ENCODE results near the gene AKT1.

The AKT1 gene

GRCh38 chr14:104799244-104800014 is 3.9 kb upstream of the AKT1 start:
- Mint-ChIP-seq H3K27ac (peak overlapping the region; percentile 60), H3K4me1 (peaks cover 27 to 56% of the 10 kb centered on the region in 2 donors), H3K27me3 (no peaks in the 10 kb centered on the region), H3K4me3 (peak overlapping the region; percentile 52 to 66), H3K36me3 (peaks cover 0 to 2% of the 10 kb centered on the region in 2 donors), H3K9me3 (no peaks in the 10 kb centered on the region)
- ATAC-seq (replicated peaks) (no peak), DNase-seq (no peak)

- Mint-ChIP-seq H3K27ac (no peak overlapping the region), H3K36me3 (peaks cover 0 to 2% of the 10 kb centered on the region in 2 donors), H3K4me1 (peaks cover 24 to 56% of the 10 kb centered on the region in 2 donors), H3K4me3 (peak overlapping the region in 1 of 2 donors; percentile 18), H3K27me3 (no peaks in the 10 kb centered on the region), H3K9me3 (no peaks in the 10 kb centered on the region)
- DNase-seq (no peak), ATAC-seq (replicated peaks) (no peak)
These were observed 3.0 kb upstream of the AKT1 start for GRCh38 chr14:104798300-104799243.

- ATAC-seq (replicated peaks): peak; percentile 4 to 8
- H3K4me1 Mint-ChIP-seq: peaks cover 31 to 64% of the 10 kb centered on the region in 2 donors
These were observed 1.8 kb upstream of the AKT1 start for GRCh38 chr14:104797115-104798044.

GRCh38 chr14:104796687-104797081 is 1.1 kb upstream of the AKT1 start:
- H3K4me3 Mint-ChIP-seq: peak overlapping the region; percentile 72 to 76
- DNase-seq (no peak), ATAC-seq (replicated peaks) (no peak)
- peak overlapping the region; percentile 86 for H3K27ac Mint-ChIP-seq
- peaks cover under 1 to 6% of the 10 kb centered on the region in 2 donors for H3K36me3 Mint-ChIP-seq
- no peaks in the 10 kb centered on the region for H3K27me3 Mint-ChIP-seq
- peaks cover 31 to 61% of the 10 kb centered on the region in 2 donors for H3K4me1 Mint-ChIP-seq
- H3K9me3 Mint-ChIP-seq: no peaks in the 10 kb centered on the region

More at GRCh38 chr14:104797115-104798044, 1.8 kb upstream of the AKT1 start:
- DNase-seq: no peak
- no peaks in the 10 kb centered on the region for H3K9me3 Mint-ChIP-seq
- H3K4me3 Mint-ChIP-seq: peak overlapping the region in 1 of 2 donors; percentile 72
- no peaks in the 10 kb centered on the region for H3K27me3 Mint-ChIP-seq
- no peak overlapping the region for H3K27ac Mint-ChIP-seq
- H3K36me3 Mint-ChIP-seq: peaks cover 0 to 6% of the 10 kb centered on the region in 2 donors

DNA sequence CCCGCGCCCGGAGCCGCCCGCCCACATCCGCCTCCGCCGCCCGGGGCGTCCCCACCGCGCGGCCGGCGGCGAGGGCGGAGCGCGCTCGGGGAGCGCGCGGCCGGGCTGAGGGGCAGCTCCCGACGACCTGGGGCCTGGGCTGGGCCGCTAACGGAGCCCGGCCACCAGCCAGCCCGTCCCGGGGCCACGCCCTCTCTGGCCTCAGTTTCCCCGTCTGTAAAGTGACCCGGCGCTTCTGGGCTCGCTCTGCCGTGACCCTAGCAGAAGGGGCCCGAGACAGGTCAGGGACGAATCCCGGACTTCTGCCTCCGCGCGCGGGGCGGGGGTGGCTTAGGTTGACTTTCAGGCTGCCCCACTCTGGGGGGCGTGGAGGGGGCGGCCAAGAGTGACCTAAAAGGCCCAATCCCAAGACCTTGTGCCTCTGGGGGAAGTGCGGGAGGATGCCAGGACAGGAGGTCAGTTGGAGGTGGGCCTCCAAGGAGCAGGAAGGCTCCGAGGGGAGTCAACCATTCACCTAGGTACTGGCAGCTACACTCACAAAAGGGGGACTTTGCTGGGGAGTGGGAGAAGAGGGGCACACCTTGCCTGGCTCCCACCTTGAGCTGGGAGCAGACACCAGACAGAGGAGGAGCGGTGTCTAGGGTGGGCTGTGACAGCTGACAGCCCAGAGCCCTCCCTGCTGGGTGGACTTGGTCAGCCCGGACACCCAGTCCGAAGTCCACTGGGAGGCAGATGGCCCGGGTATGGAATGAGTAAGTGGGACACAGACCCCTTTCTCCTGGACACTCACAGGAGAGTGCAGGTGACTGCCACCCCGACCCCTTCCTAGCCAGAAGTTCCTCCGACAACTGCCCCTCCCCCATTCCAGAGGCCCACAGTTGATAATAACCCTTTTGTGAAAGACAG is 486 bp upstream of the AKT1 start:
- peak overlapping the region; percentile 86 for H3K27ac Mint-ChIP-seq
- peak overlapping the region; percentile 72 to 76 for H3K4me3 Mint-ChIP-seq
- H3K27me3 Mint-ChIP-seq: no peaks in the 10 kb centered on the region
- ATAC-seq (replicated peaks) (peak in 1 of 2 donors; percentile 55), DNase-seq (no peak)
- H3K36me3 Mint-ChIP-seq: peaks cover 7 to 9% of the 10 kb centered on the region in 2 donors
- no peaks in the 10 kb centered on the region for H3K9me3 Mint-ChIP-seq
- peaks cover 32 to 60% of the 10 kb centered on the region in 2 donors for H3K4me1 Mint-ChIP-seq

DNA sequence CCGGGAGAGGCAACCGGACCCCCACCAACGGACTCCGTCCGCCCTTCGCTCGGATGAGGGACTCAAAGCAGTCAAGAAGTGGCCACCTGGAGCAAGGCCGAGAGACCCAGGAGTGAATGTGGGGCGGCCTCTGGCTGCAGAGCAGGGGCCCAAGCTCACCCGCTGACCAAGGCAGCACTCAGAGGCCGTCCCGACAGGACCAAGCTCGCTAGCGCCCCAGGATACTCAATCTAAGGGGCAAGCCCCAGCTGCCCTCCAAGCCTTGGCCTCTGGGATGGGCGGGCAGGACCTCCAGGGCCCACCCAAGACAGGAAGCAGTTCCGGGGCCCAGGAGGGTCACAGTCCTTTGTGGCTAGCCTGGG is 936 bp downstream of the AKT1 start:
- H3K27me3 Mint-ChIP-seq: no peaks in the 10 kb centered on the region
- H3K36me3 Mint-ChIP-seq: peaks cover 12 to 15% of the 10 kb centered on the region in 2 donors
- H3K4me3 Mint-ChIP-seq: peak overlapping the region; percentile 86 to 87
- H3K4me1 Mint-ChIP-seq: peaks cover 36 to 60% of the 10 kb centered on the region in 2 donors
- DNase-seq (no peak), ATAC-seq (replicated peaks) (peak; percentile 1 to 7)
- no peaks in the 10 kb centered on the region for H3K9me3 Mint-ChIP-seq
- peak overlapping the region; percentile 6 for H3K27ac Mint-ChIP-seq

- Mint-ChIP-seq H3K4me1 (peaks cover 33 to 57% of the 10 kb centered on the region in 2 donors), H3K36me3 (peaks cover 12 to 15% of the 10 kb centered on the region in 2 donors), H3K4me3 (peak overlapping the region; percentile 86 to 87), H3K27me3 (no peaks in the 10 kb centered on the region), H3K27ac (peak overlapping the region; percentile 42), H3K9me3 (no peaks in the 10 kb centered on the region)
- ATAC-seq (replicated peaks) (peak in 1 of 2 donors; percentile 10), DNase-seq (no peak)
These were observed 1.4 kb downstream of the AKT1 start for GRCh38 chr14:104794099-104794498.

GRCh38 chr14:104793703-104793959 is 1.9 kb downstream of the AKT1 start:
- Mint-ChIP-seq H3K27me3 (no peaks in the 10 kb centered on the region), H3K27ac (no peak overlapping the region), H3K36me3 (peaks cover 12 to 15% of the 10 kb centered on the region in 2 donors), H3K4me3 (peak overlapping the region in 1 of 2 donors; percentile 87), H3K9me3 (no peaks in the 10 kb centered on the region), H3K4me1 (peaks cover 33 to 57% of the 10 kb centered on the region in 2 donors)
- DNase-seq: no peak
- no peak for ATAC-seq (replicated peaks)

DNA sequence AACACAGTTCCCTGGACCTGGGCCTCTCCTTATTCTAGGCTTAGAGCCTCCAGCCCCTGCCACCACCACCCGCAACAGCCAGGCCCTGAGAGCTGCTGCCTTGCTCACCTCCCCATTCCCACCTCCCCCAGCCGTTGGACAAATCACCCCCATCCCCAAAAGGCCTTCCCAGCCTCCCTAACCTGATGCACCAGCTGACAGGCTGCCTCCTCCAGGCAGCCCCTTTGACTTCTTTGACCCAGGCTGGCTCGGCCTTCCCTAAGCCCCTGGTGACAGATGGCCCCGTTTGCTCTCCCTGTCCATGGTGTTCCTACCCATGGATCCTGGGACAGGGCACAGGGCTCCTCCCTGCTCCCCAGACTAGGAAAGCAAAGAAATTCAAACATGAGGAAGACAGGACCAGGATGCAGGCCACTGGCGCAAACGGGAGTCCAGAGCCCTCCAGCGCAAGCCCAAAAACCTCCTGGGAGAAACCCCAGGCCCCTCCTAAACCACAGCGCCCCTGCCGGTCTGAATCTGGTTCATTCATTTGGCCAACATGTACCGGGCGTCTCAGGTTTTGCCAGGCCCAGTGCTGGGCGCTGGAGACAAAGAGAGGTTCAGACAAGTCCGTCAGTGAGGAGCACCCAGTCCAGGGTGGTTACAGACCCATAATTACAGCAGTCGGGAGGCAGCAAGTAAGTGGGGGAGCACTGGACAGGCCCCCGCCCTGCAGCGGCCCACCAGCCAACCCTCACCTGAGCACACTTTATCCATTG is 2.4 kb downstream of the AKT1 start:
- peaks cover 33 to 58% of the 10 kb centered on the region in 2 donors for H3K4me1 Mint-ChIP-seq
- DNase-seq (no peak), ATAC-seq (replicated peaks) (no peak)
- H3K36me3 Mint-ChIP-seq: peaks cover 11 to 15% of the 10 kb centered on the region in 2 donors
- H3K27ac Mint-ChIP-seq: no peak overlapping the region
- peak overlapping the region in 1 of 2 donors; percentile 7 for H3K4me3 Mint-ChIP-seq
- H3K9me3 Mint-ChIP-seq: no peaks in the 10 kb centered on the region
- H3K27me3 Mint-ChIP-seq: no peaks in the 10 kb centered on the region

- ATAC-seq (replicated peaks) (no peak), DNase-seq (no peak)
- peaks cover 10 to 15% of the 10 kb centered on the region in 2 donors for H3K36me3 Mint-ChIP-seq
- no peaks in the 10 kb centered on the region for H3K9me3 Mint-ChIP-seq
- no peaks in the 10 kb centered on the region for H3K27me3 Mint-ChIP-seq
- peaks cover 32 to 55% of the 10 kb centered on the region in 2 donors for H3K4me1 Mint-ChIP-seq
- peak overlapping the region in 1 of 2 donors; percentile 9 for H3K4me3 Mint-ChIP-seq
- H3K27ac Mint-ChIP-seq: peak overlapping the region; percentile 10
These were observed 3.3 kb downstream of the AKT1 start for GRCh38 chr14:104792101-104792884.

DNA sequence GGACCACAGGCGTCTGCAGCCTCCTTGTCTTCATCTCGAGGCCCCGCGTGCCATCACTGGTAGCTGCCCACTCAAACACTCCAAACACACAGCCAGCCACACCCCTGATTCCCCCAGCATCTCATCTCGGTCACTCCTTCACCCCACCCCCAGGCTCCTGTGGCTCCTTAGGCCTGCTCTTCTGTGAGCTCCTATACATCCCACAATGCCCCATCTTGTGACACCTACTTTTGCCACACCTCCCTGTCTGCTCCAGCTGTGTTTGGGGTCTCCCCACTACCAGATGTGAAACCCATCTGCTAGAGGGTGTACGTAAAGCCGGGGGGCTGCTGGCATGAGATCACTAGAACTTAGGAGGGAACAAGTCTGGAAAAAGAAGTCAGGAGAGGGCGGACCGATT is 4.1 kb downstream of the AKT1 start:
- Mint-ChIP-seq H3K4me3 (no peak overlapping the region), H3K27me3 (no peaks in the 10 kb centered on the region), H3K36me3 (peaks cover 10 to 15% of the 10 kb centered on the region in 2 donors), H3K27ac (peak overlapping the region; percentile 57), H3K9me3 (no peaks in the 10 kb centered on the region), H3K4me1 (peaks cover 36 to 61% of the 10 kb centered on the region in 2 donors)
- ATAC-seq (replicated peaks) (no peak), DNase-seq (no peak)

Measured in stimulated activated naive B cell treated with anti-CD40 and anti-IgM and Interleukin-4, amounts not matched to agents 10 μg/mL and 1 μg/mL and 100 μg/mL, for 72 hours (primary cell).